ENCODE measurements around the gene MALAT1.
A peak's percentile ranks its signal among the peaks of the same experiment; 100 is the strongest.

MALAT1 gene

GRCh38 chr11:65493367-65494176 lies 5.3 kb upstream of the MALAT1 start:
- Histone ChIP-seq H3K36me3 (ENCODE audit: control insufficient read depth, insufficient read depth, low read length) (no peaks in the 10 kb centered on the region), H3K9ac (peak overlapping the region; percentile 46), H3K4me2 (ENCODE audit: low read length) (peak overlapping the region; percentile 57), H3K4me3 (ENCODE audit: low read depth, low read length) (peak overlapping the region; percentile 24), H3K27me3 (ENCODE audit: control insufficient read depth, insufficient read depth, low read length) (no peaks in the 10 kb centered on the region), H3K79me2 (peaks cover 9% of the 10 kb centered on the region), H3K27ac (peak overlapping the region; percentile 100), H3K4me1 (peaks cover 67% of the 10 kb centered on the region), H2AFZ (peak overlapping the region; percentile 60), H3K9me3 (ENCODE audit: control insufficient read depth, low read length) (no peaks in the 10 kb centered on the region)
- TF ChIP-seq CTCF (IDR thresholded peaks at IDR 0.05): no peak

GRCh38 chr11:65496304-65497140 lies 2.3 kb upstream of the MALAT1 start:
- H3K4me3 ChIP-seq (ENCODE audit: low read depth, low read length): peak overlapping the region; percentile 56
- H3K27me3 ChIP-seq (ENCODE audit: control insufficient read depth, insufficient read depth, low read length): no peaks in the 10 kb centered on the region
- peak overlapping the region; percentile 20 for H2AFZ ChIP-seq
- H3K9me3 ChIP-seq (ENCODE audit: control insufficient read depth, low read length): no peaks in the 10 kb centered on the region
- H3K27ac ChIP-seq: peak overlapping the region; percentile 100
- H3K4me1 ChIP-seq: peaks cover 38% of the 10 kb centered on the region
- peak overlapping the region; percentile 74 for H3K4me2 ChIP-seq (ENCODE audit: low read length)
- TF ChIP-seq CTCF (IDR thresholded peaks at IDR 0.05): no peak
- H3K79me2 ChIP-seq: peaks cover 26% of the 10 kb centered on the region
- peaks cover 13% of the 10 kb centered on the region for H3K36me3 ChIP-seq (ENCODE audit: control insufficient read depth, insufficient read depth, low read length)
- peak overlapping the region; percentile 43 for H3K9ac ChIP-seq

GRCh38 chr11:65497141-65498041 lies 1.5 kb upstream of the MALAT1 start:
- H3K9me3 ChIP-seq (ENCODE audit: control insufficient read depth, low read length): no peaks in the 10 kb centered on the region
- peak overlapping the region; percentile 100 for H3K27ac ChIP-seq
- H3K4me2 ChIP-seq (ENCODE audit: low read length): peak overlapping the region; percentile 75
- H3K27me3 ChIP-seq (ENCODE audit: control insufficient read depth, insufficient read depth, low read length): no peaks in the 10 kb centered on the region
- H3K79me2 ChIP-seq: peaks cover 33% of the 10 kb centered on the region
- peaks cover 22% of the 10 kb centered on the region for H3K36me3 ChIP-seq (ENCODE audit: control insufficient read depth, insufficient read depth, low read length)
- peaks cover 30% of the 10 kb centered on the region for H3K4me1 ChIP-seq
- H3K9ac ChIP-seq: peak overlapping the region; percentile 82
- peak overlapping the region; percentile 20 for H2AFZ ChIP-seq
- H3K4me3 ChIP-seq (ENCODE audit: low read depth, low read length): peak overlapping the region; percentile 100
- TF ChIP-seq CTCF (IDR thresholded peaks at IDR 0.05): no peak

GRCh38 chr11:65498042-65498726 lies 661 bp upstream of the MALAT1 start:
- H3K4me2 ChIP-seq (ENCODE audit: low read length): peak overlapping the region; percentile 75
- peaks cover 41% of the 10 kb centered on the region for H3K79me2 ChIP-seq
- peaks cover 22% of the 10 kb centered on the region for H3K4me1 ChIP-seq
- H3K27ac ChIP-seq: peak overlapping the region; percentile 100
- peaks cover 29% of the 10 kb centered on the region for H3K36me3 ChIP-seq (ENCODE audit: control insufficient read depth, insufficient read depth, low read length)
- peak overlapping the region; percentile 82 for H3K9ac ChIP-seq
- TF ChIP-seq CTCF (IDR thresholded peaks at IDR 0.05): no peak
- H3K4me3 ChIP-seq (ENCODE audit: low read depth, low read length): peak overlapping the region; percentile 100
- H3K9me3 ChIP-seq (ENCODE audit: control insufficient read depth, low read length): no peaks in the 10 kb centered on the region
- H3K27me3 ChIP-seq (ENCODE audit: control insufficient read depth, insufficient read depth, low read length): no peaks in the 10 kb centered on the region
- peak overlapping the region; percentile 65 for H2AFZ ChIP-seq
